HUDEP-2 (cell line): ENCODE measurements around the gene SLA2.
A peak's percentile ranks its signal among the peaks of the same experiment; 100 is the strongest.
"Not testable (repeated sequence)": the region's sequence is repeated elsewhere in the genome, so short reads cannot be mapped to it uniquely, and the experiment has no call there.

Experiments
- DNase-seq, 76 experiments: peaks; one replicate each; lab custom pipeline; 2025; ENCODE audit not compliant: unreplicated experiment in 76 of 76; lab: John Stamatoyannopoulos, UW

Gene SLA2

DNA sequence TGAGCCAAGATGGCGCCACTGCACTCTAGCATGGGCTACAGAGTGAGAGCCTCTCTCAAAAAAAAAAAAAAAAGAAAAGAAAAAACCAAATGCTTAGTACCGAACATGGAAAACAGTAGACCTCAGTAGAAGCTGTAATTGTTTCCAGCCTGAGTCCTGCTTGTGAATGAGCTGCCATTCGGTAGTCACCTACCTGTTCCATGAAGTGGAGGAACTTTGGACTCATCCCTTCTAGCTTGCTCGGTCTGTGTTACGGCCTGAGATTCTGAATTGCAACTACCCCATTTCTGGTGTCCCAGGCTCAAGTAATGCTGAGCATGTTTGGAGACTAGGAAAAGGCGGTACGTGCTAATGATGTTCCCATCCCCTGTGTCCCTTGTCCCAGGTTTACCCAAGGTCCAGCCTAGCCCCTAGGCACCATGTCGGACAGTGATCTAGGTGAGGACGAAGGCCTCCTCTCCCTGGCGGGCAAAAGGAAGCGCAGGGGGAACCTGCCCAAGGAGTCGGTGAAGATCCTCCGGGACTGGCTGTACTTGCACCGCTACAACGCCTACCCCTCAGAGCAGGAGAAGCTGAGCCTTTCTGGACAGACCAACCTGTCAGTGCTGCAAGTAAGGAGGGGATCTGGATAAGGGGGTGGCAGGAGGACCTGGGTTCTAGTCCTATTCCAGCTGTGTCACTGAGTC lies 67.5 kb downstream of the SLA2 start:
- DNase-seq: no peak

- DNase-seq: no peak
Measured at GRCh38 chr20:36576081-36576445, 69.9 kb downstream of the SLA2 start.

DNA sequence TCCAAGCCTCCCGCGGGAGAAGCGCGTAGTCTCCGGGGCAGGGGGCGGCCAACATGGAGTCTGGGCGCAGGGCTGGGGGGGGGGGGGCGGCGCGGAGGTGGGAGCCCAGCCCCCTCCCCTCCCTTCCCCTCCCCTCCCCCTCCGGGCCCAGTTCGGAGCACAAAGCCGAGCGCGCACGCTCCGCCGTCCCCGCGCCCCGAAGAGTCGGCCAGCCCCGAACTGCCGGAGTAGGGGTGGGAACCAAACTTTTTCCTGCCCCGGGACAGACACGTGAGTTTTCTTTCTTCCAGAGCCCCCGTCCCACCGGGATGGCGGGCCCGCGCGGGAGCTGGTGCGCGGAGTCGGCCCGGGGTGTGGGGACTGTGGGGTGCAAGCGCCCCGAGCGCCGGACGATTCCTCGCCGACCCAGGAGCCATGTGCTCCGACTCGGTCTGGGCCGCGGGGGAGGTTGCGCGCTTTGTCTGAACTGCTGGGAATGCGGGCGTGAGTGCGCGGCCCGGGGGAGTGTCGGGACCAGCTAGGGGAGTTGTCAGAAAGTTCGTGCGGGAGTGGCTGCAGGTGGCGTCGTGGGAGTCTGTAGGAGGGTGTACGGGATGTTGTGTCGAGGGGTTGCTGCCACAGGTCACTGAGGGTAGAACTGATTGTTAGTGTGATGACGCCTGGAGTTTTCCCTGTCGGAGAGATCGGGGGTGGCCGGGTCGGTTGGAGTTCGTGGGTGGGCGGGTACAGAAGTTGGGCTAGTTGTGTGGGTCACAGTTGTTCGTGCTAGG lies 71.4 kb downstream of the SLA2 start:
- peak in 49 of 76 experiments; percentile 1 to 68 (median 34) for DNase-seq

- peak in 6 of 76 experiments; percentile 2 to 20 (median 18) for DNase-seq
Measured at GRCh38 chr20:36573798-36574365, 72.1 kb downstream of the SLA2 start.

DNA sequence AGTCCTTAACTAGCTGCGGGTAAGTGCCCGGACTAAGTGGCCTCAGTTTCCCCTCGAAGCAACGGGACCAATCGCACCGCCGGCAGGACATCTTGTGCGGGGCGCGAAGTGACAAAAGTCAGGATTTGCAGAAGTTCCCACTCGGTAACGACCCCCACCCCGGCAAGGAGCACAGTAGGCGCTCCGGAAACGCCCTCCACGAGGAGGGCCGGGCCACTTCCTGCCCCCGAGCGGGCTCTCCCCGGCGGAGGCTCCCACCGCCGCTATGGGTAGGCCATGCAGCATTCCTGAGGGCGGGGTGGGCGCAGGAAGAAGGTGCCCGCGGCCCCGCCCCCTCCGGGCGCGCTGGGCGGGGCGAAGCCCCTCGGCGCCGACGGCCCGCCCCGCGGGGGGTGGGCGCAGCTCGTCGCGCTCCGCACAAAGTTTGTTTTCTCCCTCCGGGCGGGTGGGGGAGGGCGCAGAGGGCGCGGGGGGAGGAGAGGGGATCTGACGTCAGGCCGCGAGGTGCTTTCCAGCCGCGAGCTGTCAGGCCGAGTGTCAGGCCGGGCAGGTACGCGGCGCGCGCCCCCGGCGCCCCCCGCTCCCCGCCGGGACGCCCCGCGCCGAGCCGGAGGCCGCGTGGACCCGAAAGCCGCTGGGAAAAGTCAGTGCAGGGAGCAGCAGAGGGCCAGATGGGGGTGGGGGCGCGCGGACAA lies 72.7 kb downstream of the SLA2 start, which contains the start of gene TGIF2:
Gene TGIF2, plus strand, starts transcription at position 495 of the 695 bp plus-strand sequence. CDS start 5,178 bp downstream, outside the sequence.
- peak in 63 of 76 experiments; percentile 16 to 83 (median 58) for DNase-seq

DNA sequence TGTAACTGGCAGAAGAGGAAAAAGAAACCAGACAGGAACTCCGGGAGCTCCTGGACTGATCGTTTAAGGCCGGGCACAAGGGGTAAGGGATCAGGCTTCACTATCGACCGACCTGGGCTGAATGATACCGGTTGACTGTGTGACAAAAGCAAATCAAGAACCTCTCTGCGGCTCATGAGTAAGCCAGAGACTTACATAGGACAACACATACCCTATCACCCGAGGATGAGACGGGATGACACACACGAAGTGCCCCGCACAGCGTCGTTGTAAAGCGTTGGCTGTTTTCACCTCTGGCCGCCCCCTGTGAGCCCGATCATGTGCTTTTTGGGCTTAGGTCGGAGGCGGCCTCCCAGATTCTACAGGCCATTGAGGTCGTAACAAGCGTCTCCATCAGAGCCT lies 73.3 kb downstream of the SLA2 start:
- peak in 15 of 76 experiments; percentile 5 to 50 (median 31) for DNase-seq

- DNase-seq: no peak
Measured at GRCh38 chr20:36571564-36572504, 74.2 kb downstream of the SLA2 start.

DNA sequence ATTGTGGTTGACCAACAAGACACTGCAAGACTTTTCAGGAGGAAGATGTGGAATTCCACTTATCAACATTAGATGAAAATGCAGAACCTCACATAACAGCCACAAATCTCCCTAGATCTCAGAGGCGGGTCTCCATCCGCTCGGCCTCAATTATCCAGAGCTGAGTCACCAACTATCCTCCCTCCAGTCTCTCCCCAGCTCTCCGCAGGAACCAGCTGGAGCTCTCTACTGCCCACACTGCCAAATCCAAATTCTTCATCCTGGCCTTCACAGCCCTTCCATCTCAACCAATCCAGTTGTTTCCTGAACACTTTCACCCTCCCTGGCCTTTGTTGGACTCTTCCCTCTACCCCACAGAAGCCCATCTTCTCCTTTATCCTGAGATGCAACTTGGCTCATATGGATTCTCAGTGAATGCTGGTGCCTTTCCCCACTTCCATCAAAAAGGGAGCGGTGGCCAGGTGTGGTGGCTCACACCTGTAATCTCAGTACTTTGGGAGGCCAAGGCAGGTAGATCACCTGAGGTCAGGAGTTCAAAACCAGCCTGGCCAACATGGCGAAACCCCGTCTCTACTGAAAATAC lies 76.1 kb downstream of the SLA2 start:
- no peak for DNase-seq

DNA sequence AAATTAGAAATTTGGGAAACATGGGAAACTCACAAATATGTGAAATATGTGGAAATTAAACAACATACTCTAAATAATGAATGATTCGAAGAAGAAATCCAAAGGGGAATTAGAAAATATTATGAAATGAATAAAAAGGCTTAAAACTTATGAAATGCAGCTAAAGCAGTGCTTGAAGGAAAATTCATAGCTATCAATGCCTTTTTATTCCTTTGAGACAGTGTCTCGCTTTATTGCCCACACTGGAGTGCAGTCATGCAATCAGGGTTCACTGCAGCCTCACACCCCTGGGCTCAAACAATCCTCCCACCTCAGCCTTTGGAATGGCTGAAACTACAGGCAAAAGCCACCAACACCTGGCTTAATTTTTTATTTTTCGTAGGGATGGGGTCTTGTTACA lies 80.5 kb downstream of the SLA2 start:
- DNase-seq: no peak

GRCh38 chr20:36564726-36565121 lies 81.3 kb downstream of the SLA2 start:
- not testable (repeated sequence) for DNase-seq

- DNase-seq: not testable (repeated sequence)
Measured at GRCh38 chr20:36564078-36564725, 81.8 kb downstream of the SLA2 start.

- DNase-seq: no peak
Measured at GRCh38 chr20:36563374-36563773, 82.6 kb downstream of the SLA2 start.

GRCh38 chr20:36562724-36563123 lies 83.3 kb downstream of the SLA2 start:
- DNase-seq: no peak
